NCI-H2227 treated with DMSO at 0.1 percent for 48 hours (cell line): ENCODE data around the gene POLK.
A peak's percentile ranks its signal among the peaks of the same experiment; 100 is the strongest.
"Not testable (repeated sequence)": the region's sequence is repeated elsewhere in the genome, so short reads cannot be mapped to it uniquely, and the experiment has no call there.

Source experiments
- DNase-seq: peaks from one replicate; lab custom pipeline; 2025; lab: John Stamatoyannopoulos, UW

Gene POLK

DNA sequence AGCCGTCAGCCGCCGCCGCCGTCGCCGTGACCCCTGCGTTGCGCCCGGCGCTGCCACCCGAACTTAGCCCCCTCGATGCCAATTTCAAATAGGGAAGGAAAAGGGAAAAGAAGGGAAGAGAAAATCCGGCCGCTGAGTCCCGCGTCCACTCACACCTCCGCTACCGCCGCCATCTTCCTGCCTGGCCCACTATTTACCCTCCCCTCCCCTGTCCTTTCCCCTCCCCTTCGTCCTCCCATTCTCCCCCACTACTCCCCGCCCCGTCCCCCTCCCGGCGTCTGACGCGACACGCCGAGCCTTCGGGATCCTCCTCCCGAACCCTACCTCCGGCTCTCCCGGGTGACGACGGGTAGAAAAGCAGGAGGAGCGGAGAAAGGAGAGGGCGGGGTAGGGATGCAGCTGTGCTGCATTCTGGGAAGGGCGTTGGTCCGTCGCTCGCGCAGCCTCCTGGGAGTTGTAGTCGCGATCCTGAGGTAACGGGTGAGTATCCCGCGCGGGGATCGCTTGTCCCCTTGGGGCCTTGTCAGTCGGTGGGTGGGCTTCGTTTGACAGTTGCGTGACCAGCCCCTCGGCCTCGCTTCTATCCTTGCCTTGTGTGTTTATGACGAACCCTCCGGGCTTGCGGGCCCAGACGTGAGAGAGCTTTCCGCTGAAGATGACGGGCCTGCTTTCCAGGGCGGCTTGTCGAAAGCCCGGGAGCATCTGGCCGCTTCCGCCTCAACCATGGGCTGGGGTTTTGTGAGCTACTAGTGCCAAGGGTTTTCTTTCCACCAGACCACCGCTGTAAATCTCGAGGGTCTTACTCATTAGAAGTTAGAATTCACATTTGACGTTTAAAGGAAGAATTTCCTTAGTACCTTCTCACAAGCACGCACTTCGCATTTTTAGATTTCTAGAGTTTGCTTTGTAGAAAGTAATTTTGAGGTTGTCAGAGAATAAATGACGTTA, at the start of gene POLK, which contains the start of gene CERT1:
Gene POLK (plus strand): TSS at position 457 of the 948 bp plus-strand sequence.
Gene CERT1 (minus strand): TSS at position 195 of the 948 bp plus-strand sequence. CDS start 422 bp downstream, outside the sequence.
- peak; percentile 95 for DNase-seq

GRCh38 chr5:75463726-75464125, 48.0 kb upstream of the POLK start:
- no peak for DNase-seq

DNA sequence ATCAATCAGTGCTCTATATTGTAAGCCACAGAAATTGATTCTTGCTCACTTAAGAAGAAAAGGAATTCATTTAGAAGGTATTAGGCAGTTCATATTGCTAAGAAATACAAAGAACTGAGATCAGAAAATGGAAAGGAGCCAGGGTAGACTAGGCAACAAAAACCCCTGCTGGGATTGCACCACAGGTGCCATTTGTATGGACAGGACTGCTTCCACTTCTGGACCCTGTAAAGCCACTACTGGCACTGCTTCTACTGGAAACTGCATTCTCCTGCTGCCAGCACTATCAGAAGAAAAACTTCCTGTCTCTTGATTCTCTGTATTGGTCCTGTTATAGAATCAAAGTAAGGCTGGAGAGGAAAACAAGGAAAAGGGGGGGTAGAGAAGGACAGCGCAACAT, 46.2 kb upstream of the POLK start:
- no peak for DNase-seq

DNA sequence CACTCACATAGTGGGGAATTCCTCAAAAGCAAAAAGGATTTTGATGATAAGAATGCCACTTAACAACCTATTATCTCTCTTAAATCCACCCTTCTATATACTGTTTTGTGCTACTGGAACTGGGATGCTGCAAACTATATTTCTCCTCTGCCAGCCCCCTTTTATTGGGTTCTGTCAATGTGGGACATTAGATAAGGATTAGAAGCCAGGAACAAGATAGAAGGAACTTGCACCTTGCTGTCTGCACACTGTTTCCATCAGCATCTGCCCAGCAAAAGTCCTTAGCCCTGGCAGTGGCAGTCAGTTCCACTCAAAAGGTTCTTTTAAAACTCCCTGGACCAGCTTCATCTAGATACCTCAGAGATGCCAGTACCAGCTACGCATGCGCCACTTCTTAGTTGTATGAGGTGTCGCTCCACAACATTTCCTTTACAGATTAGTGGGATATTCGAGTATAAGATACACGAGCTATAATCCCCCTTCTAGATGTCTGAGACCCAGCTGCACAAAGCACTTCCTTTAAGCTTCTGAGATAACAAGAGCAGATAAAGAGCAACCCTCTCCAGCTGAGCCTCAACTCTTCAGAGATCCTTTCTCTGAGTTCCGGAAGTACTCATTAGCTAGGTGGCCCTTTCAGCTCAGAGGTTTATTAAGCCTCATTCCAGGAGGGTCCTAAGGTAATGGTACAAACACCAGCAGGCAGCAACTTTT, 45.5 kb upstream of the POLK start:
- DNase-seq, result no peak

GRCh38 chr5:75468593-75468992, 43.1 kb upstream of the POLK start:
- no peak for DNase-seq

- DNase-seq, result no peak
Measured at GRCh38 chr5:75469017-75469416, 42.7 kb upstream of the POLK start.

- no peak for DNase-seq
Measured at GRCh38 chr5:75471193-75471592, 40.5 kb upstream of the POLK start.

GRCh38 chr5:75472973-75473372, 38.7 kb upstream of the POLK start:
- no peak for DNase-seq

GRCh38 chr5:75473463-75473862, 38.2 kb upstream of the POLK start:
- no peak for DNase-seq

DNA sequence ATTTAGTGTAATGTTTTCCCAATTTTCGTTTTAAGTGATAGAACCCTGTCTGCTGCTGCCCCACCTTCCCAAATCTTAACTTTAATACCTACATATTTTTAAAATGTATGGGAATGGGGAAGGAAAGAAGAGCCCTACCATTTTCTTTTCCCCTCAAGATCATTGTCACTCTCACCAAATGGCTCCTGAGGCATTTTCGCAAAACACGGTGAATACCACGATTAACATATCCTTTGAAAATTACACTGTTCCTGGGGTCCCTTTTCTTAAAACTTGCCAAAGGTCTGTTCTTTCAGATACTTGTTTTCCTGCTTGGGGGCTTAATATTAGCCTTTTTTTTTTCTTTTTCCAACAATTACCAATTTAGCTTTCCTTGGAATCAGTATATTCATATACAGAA, 36.3 kb upstream of the POLK start:
- DNase-seq, result no peak

- DNase-seq, result no peak
Measured at GRCh38 chr5:75481024-75481423, 30.7 kb upstream of the POLK start.

DNA sequence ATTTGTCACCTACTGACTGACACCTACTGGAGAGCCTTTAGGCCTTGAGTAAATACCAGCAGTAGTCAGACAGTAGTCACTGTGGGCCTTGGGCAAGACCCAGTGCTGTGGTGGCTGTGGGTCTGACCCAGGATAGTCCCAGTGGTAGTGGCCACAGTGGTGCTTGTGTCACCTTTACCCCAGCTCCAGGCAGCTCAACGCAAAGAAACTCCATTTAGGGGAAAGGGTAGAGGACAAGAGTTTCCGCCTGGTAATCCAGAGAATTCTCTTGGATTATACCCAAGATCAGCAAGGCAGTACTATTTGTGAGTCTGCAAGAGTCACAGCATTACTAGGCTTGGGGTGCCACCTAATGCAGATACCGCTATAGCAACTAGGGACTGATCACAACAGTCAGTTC, 29.2 kb upstream of the POLK start:
- no peak for DNase-seq

DNA sequence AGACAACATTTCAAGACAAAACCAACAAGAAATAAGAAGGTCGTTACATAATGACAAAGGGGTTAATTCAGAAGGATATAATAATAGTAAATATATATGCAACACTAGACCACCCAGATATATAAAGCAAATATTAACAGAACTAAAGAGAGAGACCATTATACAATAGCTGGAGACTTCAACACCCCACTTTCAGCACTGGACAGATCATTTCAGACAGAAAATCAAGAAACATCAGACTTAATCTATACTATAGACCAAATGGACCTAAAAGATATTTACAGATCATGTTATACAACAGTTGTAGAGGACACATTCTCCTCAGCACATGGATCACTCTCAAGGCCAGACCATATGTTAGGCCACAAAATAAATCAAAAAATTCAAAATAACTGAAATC, 27.1 kb upstream of the POLK start:
- DNase-seq, result no peak

- not testable (repeated sequence) for DNase-seq
Measured at GRCh38 chr5:75489847-75490246, 21.8 kb upstream of the POLK start.

DNA sequence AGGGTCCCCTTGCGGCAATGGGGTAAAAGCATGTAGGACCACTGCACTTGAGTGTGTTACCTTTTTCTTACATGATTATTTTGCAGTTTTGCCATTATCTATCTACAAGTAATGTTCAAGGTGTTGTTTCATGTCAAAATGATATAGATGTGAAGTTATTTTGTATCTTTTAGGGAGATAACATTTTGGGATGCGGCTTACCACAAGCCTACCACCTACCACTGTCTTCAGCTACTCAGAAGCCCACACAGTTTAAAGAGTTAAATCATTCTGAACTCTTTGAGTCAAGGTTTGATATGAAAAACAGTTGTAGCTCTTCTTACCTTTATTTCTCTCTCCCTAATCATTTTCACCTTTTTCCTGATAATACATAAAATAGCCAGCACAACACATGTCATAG, 20.1 kb upstream of the POLK start:
- DNase-seq, result no peak

- no peak for DNase-seq
Measured at GRCh38 chr5:75496026-75496425, 15.7 kb upstream of the POLK start.

GRCh38 chr5:75498208-75498777, 13.4 kb upstream of the POLK start:
- no peak for DNase-seq

DNA sequence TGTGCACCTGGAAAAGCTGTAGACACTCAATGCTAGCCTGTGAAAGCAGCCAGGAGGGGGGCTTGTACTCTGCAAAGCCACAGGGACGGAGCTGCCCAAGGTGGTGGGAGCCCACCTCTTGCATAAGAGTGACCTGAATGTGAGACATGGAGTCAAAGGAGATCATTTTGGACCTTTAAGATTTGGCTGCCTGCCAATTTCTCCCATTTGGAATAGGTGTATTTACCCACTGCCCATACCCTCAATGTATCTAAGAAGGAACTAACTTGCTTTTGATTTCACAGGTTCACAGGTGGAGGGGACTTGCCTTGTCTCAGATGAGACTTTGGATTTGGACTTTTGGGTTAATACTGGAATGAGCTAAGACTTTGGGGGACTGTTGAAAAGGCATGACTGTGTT, 12.8 kb upstream of the POLK start:
- not testable (repeated sequence) for DNase-seq

GRCh38 chr5:75505112-75505511, 6.6 kb upstream of the POLK start:
- not testable (repeated sequence) for DNase-seq

GRCh38 chr5:75507841-75508240, 3.9 kb upstream of the POLK start:
- DNase-seq, result no peak

GRCh38 chr5:75509546-75509945, 2.1 kb upstream of the POLK start:
- DNase-seq, result no peak

GRCh38 chr5:75509956-75510355, 1.7 kb upstream of the POLK start:
- DNase-seq, result no peak

GRCh38 chr5:75510417-75510835, 1.3 kb upstream of the POLK start:
- no peak for DNase-seq
